IPS DF 19.7 (cell line): ENCODE measurements around the gene CHAT.
A peak's percentile ranks its signal among the peaks of the same experiment; 100 is the strongest.

Experiments
- DNase-seq: peaks from one replicate; pipeline ENCODE4 v3.0.0-alpha.2; 2013; ENCODE audit warnings: low read depth, low spot score

The CHAT gene

DNA sequence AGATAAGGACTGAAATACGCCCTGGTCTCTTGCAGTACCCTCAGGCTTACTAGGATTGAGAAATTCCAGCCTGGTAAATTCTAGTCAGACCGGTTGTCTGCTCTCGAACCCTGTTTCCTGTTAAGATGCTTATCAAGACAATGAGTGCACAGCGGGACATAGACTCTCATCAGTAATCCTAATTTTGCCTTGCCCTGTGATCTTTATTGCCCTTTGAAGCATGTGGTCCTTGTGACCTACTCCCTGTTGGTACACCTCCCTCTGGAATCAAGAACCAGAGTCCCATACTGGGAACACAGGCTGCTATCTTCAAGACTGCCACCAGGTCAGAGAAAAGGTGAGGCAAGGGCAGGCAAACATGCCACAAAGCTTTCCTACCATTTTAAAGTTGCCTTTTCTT lies 72.8 kb downstream of the CHAT start:
- DNase-seq: peak; percentile 42

DNA sequence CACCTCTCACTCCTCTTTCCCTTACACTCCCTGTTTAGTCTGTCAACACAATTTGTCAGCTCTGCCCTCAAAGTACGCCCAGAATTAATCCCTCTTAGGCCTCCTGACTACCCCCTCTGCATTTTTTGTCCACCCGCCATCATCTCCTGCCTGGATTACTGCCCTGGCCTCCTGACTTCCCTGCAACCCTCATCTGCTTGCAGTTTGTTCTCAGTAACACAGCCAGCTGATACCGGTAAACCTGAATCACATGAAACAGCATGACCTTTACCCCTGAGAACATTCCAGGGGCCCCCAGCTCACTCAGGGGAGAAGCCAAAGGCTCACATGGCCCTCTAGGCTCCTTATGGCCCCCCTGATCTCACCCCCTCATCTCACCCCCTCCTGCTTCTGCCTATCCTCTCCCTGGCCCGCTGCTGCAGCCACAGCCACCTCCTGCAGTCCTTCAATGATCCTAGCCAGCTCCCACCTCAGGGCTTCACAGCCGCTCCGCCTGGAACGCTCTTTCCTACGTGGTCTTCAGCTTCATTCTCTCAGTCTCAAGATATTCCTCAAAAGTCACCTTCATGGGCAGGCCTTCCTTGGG lies 74.5 kb downstream of the CHAT start:
- no peak for DNase-seq

DNA sequence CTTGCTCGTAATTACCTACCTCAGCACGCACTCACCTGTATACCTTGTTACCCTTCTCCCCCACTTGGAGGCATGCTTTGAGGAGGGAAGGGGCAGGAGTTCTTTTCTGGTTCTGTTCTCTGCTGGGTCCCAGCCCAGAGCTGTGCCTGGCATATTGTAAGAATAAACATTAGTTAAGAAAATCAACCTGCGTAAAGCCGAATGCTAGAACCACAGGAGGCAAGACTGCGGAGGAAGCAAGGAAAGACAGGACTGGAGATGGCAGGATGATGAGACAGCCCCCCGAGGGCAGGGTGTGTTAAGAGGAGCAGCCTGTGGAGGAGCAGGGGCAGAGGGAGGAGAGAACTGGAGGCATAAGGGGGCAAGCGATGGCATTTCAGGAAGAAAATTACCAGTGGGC lies 75.1 kb downstream of the CHAT start:
- no peak for DNase-seq

DNA sequence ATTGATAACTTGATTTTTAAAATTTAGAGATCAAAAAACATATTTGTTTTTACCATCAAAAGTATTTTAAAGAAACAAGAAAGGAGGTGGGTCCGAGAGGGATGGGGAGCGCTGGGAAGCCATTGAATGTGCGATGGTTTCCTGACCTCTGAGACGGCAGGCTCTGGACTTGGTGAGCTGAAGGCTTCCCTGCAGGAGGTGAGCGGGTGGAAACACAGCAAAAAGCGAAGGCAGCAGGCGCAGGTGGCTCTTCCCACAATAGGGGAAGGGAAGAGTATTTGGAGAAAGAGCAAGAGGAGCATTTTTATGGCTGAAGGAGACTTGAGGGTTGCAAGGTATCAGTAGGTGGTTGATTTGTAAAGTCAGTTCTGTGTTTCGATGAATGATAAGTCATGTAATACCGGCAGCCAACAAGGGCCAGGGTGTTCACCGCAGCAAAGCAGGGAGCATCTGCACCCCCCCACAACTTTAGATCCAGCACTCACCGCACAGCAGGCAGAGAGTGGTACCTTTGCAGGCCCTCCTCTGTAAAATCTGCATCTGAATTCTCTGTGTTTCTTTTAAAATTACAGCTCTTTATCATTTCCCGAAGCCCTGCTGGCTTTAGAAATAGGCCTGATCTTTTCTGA lies 76.2 kb downstream of the CHAT start:
- peak; percentile 84 for DNase-seq

- no peak for DNase-seq
Measured at GRCh38 chr10:49690698-49691356, 77.0 kb downstream of the CHAT start.

GRCh38 chr10:49691588-49691987 lies 77.8 kb downstream of the CHAT start:
- DNase-seq: no peak

- DNase-seq: no peak
Measured at GRCh38 chr10:49694466-49694865, 80.6 kb downstream of the CHAT start.

GRCh38 chr10:49696311-49696710 lies 82.5 kb downstream of the CHAT start:
- DNase-seq: no peak

DNA sequence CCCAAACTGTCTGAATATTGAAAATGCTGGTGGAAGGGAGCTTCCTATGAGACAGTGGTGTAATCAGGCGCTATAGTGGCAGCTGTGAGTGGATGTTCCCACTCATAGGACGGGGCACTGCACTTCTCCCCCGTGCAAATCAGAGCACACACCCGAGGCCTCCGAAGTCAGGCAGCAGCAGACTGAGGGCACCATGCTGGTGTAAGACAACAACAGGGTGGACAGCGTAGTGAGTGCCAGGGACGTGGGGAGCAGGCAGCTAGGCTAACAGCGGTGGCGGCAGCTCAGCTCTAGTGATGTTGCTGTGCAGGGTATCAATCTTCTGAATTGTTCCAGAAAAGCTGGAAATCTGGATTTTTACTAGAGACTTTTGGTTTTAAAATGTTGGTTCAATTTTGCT lies 84.8 kb downstream of the CHAT start:
- DNase-seq: no peak

GRCh38 chr10:49700211-49700610 lies 86.4 kb downstream of the CHAT start:
- DNase-seq: no peak

DNA sequence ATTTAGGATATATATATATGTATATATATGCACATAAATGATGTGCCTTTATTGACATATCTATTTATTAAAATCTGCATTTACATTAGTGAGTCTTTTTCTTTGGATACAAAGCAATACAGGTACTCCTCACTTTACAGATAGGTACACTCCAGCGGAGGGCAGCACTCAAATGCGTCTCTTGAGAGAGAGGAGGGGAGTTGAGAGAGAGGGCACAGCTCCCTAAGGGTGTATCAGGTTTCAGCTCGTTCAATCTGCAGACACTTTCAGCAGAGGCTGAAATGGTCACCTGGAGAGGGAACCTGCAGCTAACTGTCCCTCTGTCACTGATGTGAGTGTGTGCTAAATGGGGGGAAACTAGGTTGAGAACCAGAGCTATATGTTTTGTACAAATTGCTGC lies 87.2 kb downstream of the CHAT start:
- DNase-seq: peak; percentile 67

- DNase-seq: no peak
Measured at GRCh38 chr10:49707585-49707984, 93.7 kb downstream of the CHAT start.

GRCh38 chr10:49709934-49710333 lies 96.1 kb downstream of the CHAT start:
- DNase-seq: no peak

DNA sequence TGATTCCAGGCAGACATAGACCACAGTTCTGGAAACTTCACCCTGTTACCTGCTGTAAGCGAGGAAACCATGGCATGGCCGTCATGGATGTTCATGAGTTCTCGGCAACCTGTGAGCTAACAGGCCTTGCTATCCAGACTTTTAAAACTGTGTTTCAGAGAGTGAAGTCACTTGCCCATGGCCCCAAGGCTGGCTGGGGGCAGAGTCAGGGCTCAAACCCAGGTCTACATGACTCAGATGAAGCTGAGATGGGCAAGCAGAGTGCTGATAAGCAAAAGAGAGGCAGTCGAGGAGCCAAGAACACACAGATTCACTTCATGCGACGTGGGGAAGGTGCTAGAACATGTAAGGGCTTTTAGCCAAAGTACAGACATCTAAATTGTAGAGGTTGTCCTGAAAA lies 97.1 kb downstream of the CHAT start:
- DNase-seq: no peak

DNA sequence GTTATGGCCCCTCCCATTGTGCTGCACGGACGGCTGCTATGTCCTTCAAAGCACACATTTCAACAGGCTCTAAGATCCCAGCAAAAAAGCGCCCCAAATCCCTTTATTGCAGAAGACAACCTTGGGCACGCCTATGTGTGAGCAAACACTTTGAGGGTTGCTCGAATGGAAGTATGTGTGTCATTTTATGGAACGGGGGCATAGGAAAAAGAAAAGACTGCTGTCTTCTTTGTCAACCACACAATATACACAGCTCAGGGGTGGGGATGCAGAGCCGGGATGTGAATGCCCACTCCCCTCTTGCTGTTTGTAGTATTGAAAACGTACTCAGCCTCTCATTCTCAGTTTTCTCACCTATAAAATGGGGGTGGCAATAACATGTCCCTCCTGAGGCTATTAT lies 97.6 kb downstream of the CHAT start:
- DNase-seq: no peak

GRCh38 chr10:49713266-49713665 lies 99.4 kb downstream of the CHAT start:
- DNase-seq: no peak
